UCSD-AML1 (cell line): ENCODE measurements around the gene FN3K.
A peak's percentile ranks its signal among the peaks of the same experiment; 100 is the strongest.

Experiments
- DNase-seq: peaks from one replicate; lab custom pipeline; 2025; ENCODE audit not compliant: unreplicated experiment; lab: John Stamatoyannopoulos, UW

FN3K gene

GRCh38 chr17:82734987-82735866 is at the start of gene FN3K:
Gene FN3K (plus strand): TSS chr17:82735615. CDS start chr17:82735637, 22 bp downstream.
- DNase-seq = no peak

GRCh38 chr17:82686366-82687324 is 48.8 kb upstream of the FN3K start:
- DNase-seq = no peak

- DNase-seq = no peak
Observed at GRCh38 chr17:82687375-82687861, 48.0 kb upstream of the FN3K start.

GRCh38 chr17:82687871-82688270 is 47.5 kb upstream of the FN3K start:
- no peak for DNase-seq

GRCh38 chr17:82689077-82689476 is 46.3 kb upstream of the FN3K start:
- no peak for DNase-seq

- no peak for DNase-seq
Observed at GRCh38 chr17:82690786-82691489, 44.5 kb upstream of the FN3K start.

GRCh38 chr17:82691714-82692113 is 43.7 kb upstream of the FN3K start:
- no peak for DNase-seq

GRCh38 chr17:82692268-82692667 is 43.1 kb upstream of the FN3K start:
- DNase-seq = no peak

GRCh38 chr17:82693168-82693867 is 42.1 kb upstream of the FN3K start:
- no peak for DNase-seq

GRCh38 chr17:82694647-82695046 is 40.8 kb upstream of the FN3K start:
- no peak for DNase-seq

- DNase-seq = no peak
Observed at GRCh38 chr17:82696259-82696658, 39.2 kb upstream of the FN3K start.

- DNase-seq = no peak
Observed at GRCh38 chr17:82696916-82697807, 38.3 kb upstream of the FN3K start.

GRCh38 chr17:82697808-82698064 is 37.7 kb upstream of the FN3K start:
- DNase-seq = no peak

GRCh38 chr17:82698065-82698973 is 37.1 kb upstream of the FN3K start, which contains the start of gene RAB40B:
Gene RAB40B (minus strand): TSS chr17:82698698. CDS start chr17:82698596, 102 bp downstream.
- DNase-seq = peak; percentile 98

- DNase-seq = no peak
Observed at GRCh38 chr17:82698974-82699442, 36.4 kb upstream of the FN3K start.

- DNase-seq = no peak
Observed at GRCh38 chr17:82699551-82699950, 35.9 kb upstream of the FN3K start.

GRCh38 chr17:82702231-82702927 is 33.0 kb upstream of the FN3K start:
- DNase-seq = no peak
